Heart right ventricle (tissue), 16 donors: ENCODE results near the gene ZBTB40. TPM values are rescaled to one million over a fixed set of nuclear protein-coding genes. Genes with fewer than 3 reads are reported as not detected.

Experiments used
- ATAC-seq, 8 donors: fragments of 200-7000 bp; cut with Tn5 transposase; one replicate each; pipeline ENCODE4 v1.9.1; 2020; ENCODE audit warnings: mild to moderate bottlenecking in 8 of 8, moderate library complexity in 8 of 8, moderate number of reproducible peaks in 1 of 8
- DNase-seq, 2 donors: peaks; one replicate each; pipeline ENCODE4 v3.0.0-alpha.2; 2020
- H3K27ac ChIP-seq, 10 donors: fragments of 200-600 bp; sonication (generic) in 2 of 10; one replicate each; pipeline versions ENCODE4 v1.5.0 to v1.8.0; 2020 to 2022; ENCODE audit warnings: mild to moderate bottlenecking in 3 of 10
- H3K27me3 ChIP-seq, 7 donors: fragments of 200-600 bp; one replicate each; pipeline ENCODE4 v1.8.0; 2021 to 2022; ENCODE audit warnings: mild to moderate bottlenecking in 2 of 7
- H3K36me3 ChIP-seq, 9 donors: fragments of 200-600 bp; sonication (generic) in 1 of 9; one replicate each; pipeline versions ENCODE4 v1.5.0 to v1.8.0; 2020 to 2022; ENCODE audit warnings: mild to moderate bottlenecking in 2 of 9
- H3K4me1 ChIP-seq, 9 donors: fragments of 200-600 bp; sonication (generic) in 1 of 9; one replicate each; pipeline versions ENCODE4 v1.5.0 to v1.8.0; 2020 to 2022; ENCODE audit warnings: mild to moderate bottlenecking in 4 of 9
- H3K4me3 ChIP-seq, 10 donors: fragments of 200-600 bp; sonication (generic) in 2 of 10; one replicate each; pipeline versions ENCODE4 v1.5.0 to v1.8.0; 2020 to 2022; ENCODE audit warnings: mild to moderate bottlenecking in 7 of 10, moderate library complexity in 2 of 10
- H3K9me3 ChIP-seq, 11 donors: fragments of 200-600 bp in 10 of 11; sonication (generic) in 2 of 11; one replicate each; pipeline versions ENCODE4 v1.5.0 to v1.8.0; 2013 to 2022; ENCODE audit warnings: mild to moderate bottlenecking in 2 of 11, control low read depth in 1 of 11, moderate library complexity in 1 of 11
- WGBS, 2 donors: extraction: QIAGEN DNeasy Blood & Tissue Kit; methylation state at CpG; one replicate each; pipeline ENCODE4 v1.1.7; 2013; ENCODE audit warnings: inconsistent platforms in 1 of 2; 5-methylcytosine and 5-hydroxymethylcytosine counted together
- intact Hi-C, 10 donors: fragments of 100-400 bp; cut with DNase I; formaldehyde crosslinking; loops; one replicate each; pipeline versions ENCODE4 v1.11.1 to v1.14.2; 2022
- polyA plus RNA-seq, 2 donors: library from polyadenylated mRNA; stranded (reverse); fragments of 200-250 nt; gene quantifications; one replicate each; pipeline ENCODE4 v1.2.3, GENCODE V29; 2013
- total RNA-seq, 10 donors: library from RNA; stranded (reverse); fragmentation: NEBNext Ultra II Directional in 3 of 10; extraction: Animal tissue kit (Norgen Biotek cat#: 25700) in 3 of 10; gene quantifications; one replicate each; pipeline versions ENCODE4 v1.2.1 to v1.2.4, GENCODE V29; 2021 to 2023
- TF ChIP-seq, protein P1 (sequence below), 9 donors: fragments of 200-600 bp; sonication (generic) in 2 of 9; IDR thresholded peaks; one replicate each; pipeline versions ENCODE4 v1.5.0 to v1.8.0; 2021 to 2022; ENCODE audit warnings: antibody characterized with exemption in 9 of 9, mild to moderate bottlenecking in 5 of 9, moderate library complexity in 1 of 9
- donor health status: Arrhythmogenic right ventricular cardiomyopathy.
- donor health status: ischemic (EF 13 %, LVEDD 7.1; RV severe dilation, severe dysfunction).
- donor health status: healthy with polysubstance abuse.
- donor health status: DM: no; HTN: yes; CAD: no.
- donor health status: DM: no; HTN: no; CAD: no.
- donor health status: ischemic (EF 25% LVEDD 6.9; RV normal size, moderate dysfunction).
- donor health status: ischemic (EF 25% LVEDD 5.7; RV mildly dilated, moderate dysfunction).
- donor health status: healthy.
- donor health status: DM: yes; HTN: yes; CAD: no.
- donor health status: Ischemic cardiomyopathy.
- donor health status: ischemic (EF 35%, LVEDD 5.7; RV mildly dilated, moderate dysfunction).
- donor health status: nonischemic (EF 11% LVEDD 7.7; RV severe dilation, severe dysfunction).
- donor health status: DM: yes; HTN: yes; CAD: no.
- donor health status: PGD.
- donor health status: ischemic (EF 29% LVEDD 5.4; RV normal size, mild dysfunction).
- donor health status: nonischemic (EF 23%, LVEDD 6.1; RV moderate dilation, normal function).

ZBTB40 gene
- total and polyA plus RNA-seq, 12 donors = 3.2 to 18.2 (median 13.2) TPM

DNA sequence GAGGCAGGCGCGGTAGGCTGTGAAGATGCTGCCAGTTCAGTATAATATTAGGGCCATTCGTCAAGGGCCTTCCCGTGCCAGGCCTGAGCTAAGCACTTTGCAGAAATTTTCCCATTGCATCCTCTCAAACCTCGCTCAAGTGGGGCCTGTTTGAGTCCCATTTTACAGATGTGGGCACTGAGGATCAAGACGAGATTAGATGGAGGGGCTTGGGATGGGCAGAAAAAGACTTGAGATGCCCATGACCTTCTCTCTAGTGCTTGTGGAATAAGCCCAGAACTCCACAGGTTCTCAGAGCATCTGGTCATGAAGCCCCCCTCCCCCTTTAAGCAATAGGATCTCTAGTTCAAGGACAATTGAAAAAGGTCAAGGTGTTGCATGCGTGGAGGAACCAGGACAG, 121.6 kb downstream of the ZBTB40 start:
- H3K27ac ChIP-seq = no peak overlapping the region
- TF ChIP-seq, protein P1, sequence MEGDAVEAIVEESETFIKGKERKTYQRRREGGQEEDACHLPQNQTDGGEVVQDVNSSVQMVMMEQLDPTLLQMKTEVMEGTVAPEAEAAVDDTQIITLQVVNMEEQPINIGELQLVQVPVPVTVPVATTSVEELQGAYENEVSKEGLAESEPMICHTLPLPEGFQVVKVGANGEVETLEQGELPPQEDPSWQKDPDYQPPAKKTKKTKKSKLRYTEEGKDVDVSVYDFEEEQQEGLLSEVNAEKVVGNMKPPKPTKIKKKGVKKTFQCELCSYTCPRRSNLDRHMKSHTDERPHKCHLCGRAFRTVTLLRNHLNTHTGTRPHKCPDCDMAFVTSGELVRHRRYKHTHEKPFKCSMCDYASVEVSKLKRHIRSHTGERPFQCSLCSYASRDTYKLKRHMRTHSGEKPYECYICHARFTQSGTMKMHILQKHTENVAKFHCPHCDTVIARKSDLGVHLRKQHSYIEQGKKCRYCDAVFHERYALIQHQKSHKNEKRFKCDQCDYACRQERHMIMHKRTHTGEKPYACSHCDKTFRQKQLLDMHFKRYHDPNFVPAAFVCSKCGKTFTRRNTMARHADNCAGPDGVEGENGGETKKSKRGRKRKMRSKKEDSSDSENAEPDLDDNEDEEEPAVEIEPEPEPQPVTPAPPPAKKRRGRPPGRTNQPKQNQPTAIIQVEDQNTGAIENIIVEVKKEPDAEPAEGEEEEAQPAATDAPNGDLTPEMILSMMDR (IDR thresholded peaks at IDR 0.05) = no peak
- no peaks in the 10 kb centered on the region for H3K36me3 ChIP-seq
- DNase-seq (no peak), ATAC-seq (no peak)
- H3K27me3 ChIP-seq = peaks cover 0 to 50% (median 10%) of the 10 kb centered on the region in 7 donors
- no peaks in the 10 kb centered on the region for H3K4me1 ChIP-seq
- intact Hi-C loops = no loop called here
- 65 to 75% methylated on average over 7 of the region's 7 CpGs for WGBS, 2 donors
- H3K4me3 ChIP-seq = no peak overlapping the region
- H3K9me3 ChIP-seq = peaks cover 0 to 5% (median 0%) of the 10 kb centered on the region in 11 donors

DNA sequence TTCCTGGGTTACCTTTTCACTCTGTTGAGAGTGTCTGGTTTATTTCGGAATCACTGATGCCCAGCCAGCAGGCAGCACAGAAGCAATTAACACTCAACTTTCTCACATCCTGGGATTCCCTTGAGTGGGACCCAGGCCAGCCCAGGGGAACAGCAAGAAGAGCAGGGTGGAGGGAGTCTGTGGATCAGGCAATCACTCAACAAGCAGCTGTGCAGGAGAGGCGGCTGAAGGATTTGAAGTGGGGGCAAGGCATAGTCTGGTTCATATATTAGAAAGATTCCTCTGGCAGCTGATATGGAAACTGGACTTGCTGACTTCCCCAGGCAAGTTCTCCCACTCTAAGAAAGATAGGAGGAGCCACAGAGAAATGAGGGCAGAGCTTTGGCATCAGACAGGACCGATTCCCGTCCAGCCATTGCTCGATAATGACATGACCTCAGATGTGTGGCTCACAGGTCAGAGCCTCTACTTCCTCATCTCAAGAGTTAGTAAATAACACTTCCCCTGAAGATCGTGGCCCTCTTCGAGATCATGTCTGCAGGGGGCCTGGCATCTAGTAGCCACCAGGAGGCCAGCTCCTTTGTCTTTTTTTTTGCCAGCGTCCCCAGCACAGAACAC, 124.0 kb downstream of the ZBTB40 start:
- Histone ChIP-seq H3K4me3 (no peak overlapping the region), H3K36me3 (no peaks in the 10 kb centered on the region), H3K27ac (no peak overlapping the region), H3K9me3 (peaks cover 0 to 17% (median 0%) of the 10 kb centered on the region in 11 donors), H3K4me1 (no peaks in the 10 kb centered on the region), H3K27me3 (peaks cover 0 to 36% (median 10%) of the 10 kb centered on the region in 7 donors)
- WGBS, 2 donors = 21 to 27% methylated on average over 8 of the region's 8 CpGs
- ATAC-seq (peak in 2 of 8 donors; percentile 40 to 81), DNase-seq (no peak)
- TF ChIP-seq, protein P1 (IDR thresholded peaks at IDR 0.05) = no peak
- intact Hi-C loops = no loop called here

DNA sequence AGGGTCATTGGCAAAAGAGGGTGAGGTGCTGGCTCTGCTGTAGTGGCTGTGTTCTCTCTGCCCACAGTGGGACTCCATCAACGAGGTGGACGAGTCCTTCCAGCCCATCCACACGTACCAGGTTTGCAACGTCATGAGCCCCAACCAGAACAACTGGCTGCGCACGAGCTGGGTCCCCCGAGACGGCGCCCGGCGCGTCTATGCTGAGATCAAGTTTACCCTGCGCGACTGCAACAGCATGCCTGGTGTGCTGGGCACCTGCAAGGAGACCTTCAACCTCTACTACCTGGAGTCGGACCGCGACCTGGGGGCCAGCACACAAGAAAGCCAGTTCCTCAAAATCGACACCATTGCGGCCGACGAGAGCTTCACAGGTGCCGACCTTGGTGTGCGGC, 124.5 kb downstream of the ZBTB40 start:
- intact Hi-C loops = no loop called here
- TF ChIP-seq, protein P1 (IDR thresholded peaks at IDR 0.05) = no peak
- WGBS, 2 donors = 89 to 91% methylated on average over 23 of the region's 23 CpGs
- H3K27ac ChIP-seq = no peak overlapping the region
- no peaks in the 10 kb centered on the region for H3K4me1 ChIP-seq
- ATAC-seq (no peak), DNase-seq (no peak)
- H3K4me3 ChIP-seq = no peak overlapping the region
- H3K27me3 ChIP-seq = peaks cover 0 to 34% (median 10%) of the 10 kb centered on the region in 7 donors
- peaks cover 0 to 17% (median 0%) of the 10 kb centered on the region in 11 donors for H3K9me3 ChIP-seq
- no peaks in the 10 kb centered on the region for H3K36me3 ChIP-seq

DNA sequence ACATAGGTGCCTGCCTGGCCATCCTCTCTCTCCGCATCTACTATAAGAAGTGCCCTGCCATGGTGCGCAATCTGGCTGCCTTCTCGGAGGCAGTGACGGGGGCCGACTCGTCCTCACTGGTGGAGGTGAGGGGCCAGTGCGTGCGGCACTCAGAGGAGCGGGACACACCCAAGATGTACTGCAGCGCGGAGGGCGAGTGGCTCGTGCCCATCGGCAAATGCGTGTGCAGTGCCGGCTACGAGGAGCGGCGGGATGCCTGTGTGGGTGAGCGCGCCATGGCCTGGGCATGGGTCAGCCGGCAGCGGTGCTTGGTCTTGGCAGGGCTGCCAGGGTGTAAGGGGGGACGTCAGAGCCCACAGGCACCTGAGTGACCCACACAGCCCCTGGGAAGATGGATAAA, 125.0 kb downstream of the ZBTB40 start:
- Histone ChIP-seq H3K9me3 (peaks cover 0 to 17% (median 0%) of the 10 kb centered on the region in 11 donors), H3K27me3 (peaks cover 0 to 32% (median 10%) of the 10 kb centered on the region in 7 donors), H3K4me1 (no peaks in the 10 kb centered on the region), H3K4me3 (no peak overlapping the region), H3K36me3 (no peaks in the 10 kb centered on the region), H3K27ac (no peak overlapping the region)
- DNase-seq = no peak
- TF ChIP-seq, protein P1 (IDR thresholded peaks at IDR 0.05) = no peak
- intact Hi-C loops = no loop called here
- WGBS, 2 donors = 92 to 94% methylated on average over 24 of the region's 24 CpGs
- ATAC-seq = no peak
